ENCODE results near the gene LSM10.

The LSM10 gene

GRCh38 chr1:36350659-36351226 is 47.0 kb downstream of the LSM10 start:
- Histone ChIP-seq H3K4me1 (peaks cover 10 to 50% (median 43%) of the 10 kb centered on the region in 4 donors), H3K27ac (peak overlapping the region; percentile 65 to 86), H3K9me3 (no peaks in the 10 kb centered on the region), H3K4me3 (peak overlapping the region; percentile 11 to 30), H3K27me3 (no peaks in the 10 kb centered on the region), H3K36me3 (peaks cover 49 to 59% (median 57%) of the 10 kb centered on the region in 3 donors)
- peak; percentile 50 to 86 for DNase-seq
- intact Hi-C loops (cut with DNase I; ENCODE audit: low total_unique reads): no loop called here
- peak in 1 of 2 experiments; percentile 6 for TF ChIP-seq CTCF (IDR thresholded peaks at IDR 0.05)

- H3K4me1 ChIP-seq: peaks cover 10 to 50% (median 43%) of the 10 kb centered on the region in 4 donors
- TF ChIP-seq CTCF (IDR thresholded peaks at IDR 0.05): no peak
- no peaks in the 10 kb centered on the region for H3K27me3 ChIP-seq
- H3K4me3 ChIP-seq: no peak overlapping the region
- H3K9me3 ChIP-seq: no peaks in the 10 kb centered on the region
- H3K27ac ChIP-seq: peak overlapping the region; percentile 65 to 86
- H3K36me3 ChIP-seq: peaks cover 48 to 59% (median 57%) of the 10 kb centered on the region in 3 donors
- intact Hi-C loops (cut with DNase I; ENCODE audit: low total_unique reads): no loop called here
- DNase-seq: no peak
Observed at GRCh38 chr1:36349839-36350238, 47.9 kb downstream of the LSM10 start.

- intact Hi-C loops (cut with DNase I; ENCODE audit: low total_unique reads): no loop called here
- Histone ChIP-seq H3K4me1 (peaks cover 10 to 51% (median 43%) of the 10 kb centered on the region in 4 donors), H3K36me3 (peaks cover 42 to 59% (median 57%) of the 10 kb centered on the region in 3 donors), H3K4me3 (no peak overlapping the region), H3K27me3 (no peaks in the 10 kb centered on the region), H3K9me3 (no peaks in the 10 kb centered on the region), H3K27ac (peak overlapping the region; percentile 65 to 86)
- no peak for TF ChIP-seq CTCF (IDR thresholded peaks at IDR 0.05)
- DNase-seq: no peak
Observed at GRCh38 chr1:36349241-36349671, 48.5 kb downstream of the LSM10 start.

- Histone ChIP-seq H3K4me1 (peaks cover 8 to 52% (median 37%) of the 10 kb centered on the region in 4 donors), H3K27ac (no peak overlapping the region), H3K9me3 (no peaks in the 10 kb centered on the region), H3K36me3 (peaks cover 42 to 68% (median 66%) of the 10 kb centered on the region in 3 donors), H3K4me3 (no peak overlapping the region), H3K27me3 (no peaks in the 10 kb centered on the region)
- DNase-seq: no peak
- intact Hi-C loops (cut with DNase I; ENCODE audit: low total_unique reads): no loop called here
- no peak for TF ChIP-seq CTCF (IDR thresholded peaks at IDR 0.05)
Observed at GRCh38 chr1:36346741-36347370, 50.9 kb downstream of the LSM10 start.

GRCh38 chr1:36345353-36345752 is 52.4 kb downstream of the LSM10 start:
- Histone ChIP-seq H3K27ac (no peak overlapping the region), H3K4me1 (peaks cover 3 to 37% (median 22%) of the 10 kb centered on the region in 4 donors), H3K9me3 (no peaks in the 10 kb centered on the region), H3K27me3 (no peaks in the 10 kb centered on the region), H3K4me3 (no peak overlapping the region), H3K36me3 (peaks cover 53 to 82% (median 81%) of the 10 kb centered on the region in 3 donors)
- TF ChIP-seq CTCF (IDR thresholded peaks at IDR 0.05): no peak
- no peak for DNase-seq
- intact Hi-C loops (cut with DNase I; ENCODE audit: low total_unique reads): no loop called here
